ENCODE measurements around the gene ADCY3. TPM values are rescaled to one million over a fixed set of nuclear protein-coding genes. Genes with fewer than 3 reads are reported as not detected.

Gene ADCY3
- total and polyA plus RNA-seq, 7 donors = 9.2 to 15.2 (median 12.1) TPM

DNA sequence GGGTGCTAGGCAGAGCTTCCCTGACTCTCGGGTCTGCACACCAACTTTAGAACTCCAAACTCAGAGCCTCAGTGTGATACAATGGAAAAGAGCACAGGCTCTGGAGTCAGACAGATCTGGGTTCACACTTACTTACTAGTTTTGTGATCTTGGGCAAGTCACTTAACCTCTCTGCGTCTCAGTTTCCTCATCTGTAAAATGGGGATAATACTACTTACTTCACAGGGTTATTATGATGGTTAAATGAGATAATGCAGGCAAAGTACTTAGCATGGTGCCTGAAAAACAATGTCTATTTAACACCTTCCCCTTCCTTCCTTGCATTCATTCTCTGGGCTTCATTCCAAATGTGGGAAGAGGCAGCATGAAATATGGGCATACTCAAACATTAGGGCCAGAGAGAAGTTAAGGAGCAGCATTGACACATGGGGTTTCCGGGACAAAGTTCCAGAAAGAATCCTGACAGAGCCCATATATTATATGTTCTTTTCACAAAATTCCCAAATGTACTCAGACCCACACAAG, 38.4 kb upstream of the ADCY3 start:
- 88 to 91% (median 91%) methylated on average over 3 of the region's 3 CpGs for WGBS, 3 donors
- peaks cover 4% of the 10 kb centered on the region for H3K4me1 ChIP-seq
- no peak for DNase-seq
- ATAC-seq = no peak
- no peak overlapping the region for H3K27ac ChIP-seq
- no peak overlapping the region for H3K4me3 ChIP-seq
- intact Hi-C loops (cut with DNase I) = loop anchor here in 1 of 2 donors (5.0 kb wide), 1 partner anchor 206 kb away; no protein-coding TSS in a partner anchor
- TF ChIP-seq, protein P1, sequence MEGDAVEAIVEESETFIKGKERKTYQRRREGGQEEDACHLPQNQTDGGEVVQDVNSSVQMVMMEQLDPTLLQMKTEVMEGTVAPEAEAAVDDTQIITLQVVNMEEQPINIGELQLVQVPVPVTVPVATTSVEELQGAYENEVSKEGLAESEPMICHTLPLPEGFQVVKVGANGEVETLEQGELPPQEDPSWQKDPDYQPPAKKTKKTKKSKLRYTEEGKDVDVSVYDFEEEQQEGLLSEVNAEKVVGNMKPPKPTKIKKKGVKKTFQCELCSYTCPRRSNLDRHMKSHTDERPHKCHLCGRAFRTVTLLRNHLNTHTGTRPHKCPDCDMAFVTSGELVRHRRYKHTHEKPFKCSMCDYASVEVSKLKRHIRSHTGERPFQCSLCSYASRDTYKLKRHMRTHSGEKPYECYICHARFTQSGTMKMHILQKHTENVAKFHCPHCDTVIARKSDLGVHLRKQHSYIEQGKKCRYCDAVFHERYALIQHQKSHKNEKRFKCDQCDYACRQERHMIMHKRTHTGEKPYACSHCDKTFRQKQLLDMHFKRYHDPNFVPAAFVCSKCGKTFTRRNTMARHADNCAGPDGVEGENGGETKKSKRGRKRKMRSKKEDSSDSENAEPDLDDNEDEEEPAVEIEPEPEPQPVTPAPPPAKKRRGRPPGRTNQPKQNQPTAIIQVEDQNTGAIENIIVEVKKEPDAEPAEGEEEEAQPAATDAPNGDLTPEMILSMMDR (IDR thresholded peaks at IDR 0.05) = no peak
- H3K27me3 ChIP-seq (ENCODE audit: insufficient read depth in 3 of 3, low read length in 2 of 3) = no peaks in the 10 kb centered on the region
- H3K9me3 ChIP-seq = peaks cover 11% of the 10 kb centered on the region
- H3K36me3 ChIP-seq (ENCODE audit: insufficient read depth in 1 of 2, low read depth in 1 of 2) = peaks cover 5 to 94% of the 10 kb centered on the region in 2 donors

DNA sequence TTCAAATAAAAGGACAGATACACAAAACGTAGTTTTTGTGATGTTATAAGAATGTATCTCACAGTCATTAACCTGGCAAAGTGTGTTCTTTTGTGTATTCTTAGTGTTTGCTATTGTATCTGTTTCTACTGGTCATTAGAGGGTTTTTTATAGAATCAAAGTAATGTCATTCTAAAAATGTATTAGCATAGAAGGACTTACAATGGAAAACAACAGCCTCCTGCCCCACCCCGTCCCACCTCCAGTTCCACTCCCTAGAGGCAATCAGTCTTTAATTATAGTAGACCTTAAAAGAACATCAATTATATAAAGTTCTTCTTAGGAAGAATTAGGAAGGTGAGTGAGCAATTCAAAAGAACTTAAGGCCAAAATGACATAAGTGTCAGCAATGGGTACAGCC, 37.9 kb upstream of the ADCY3 start:
- H3K4me3 ChIP-seq = no peak overlapping the region
- no peaks in the 10 kb centered on the region for H3K27me3 ChIP-seq (ENCODE audit: insufficient read depth in 3 of 3, low read length in 2 of 3)
- WGBS, 3 donors = 77 to 84% (median 80%) methylated on average over 2 of the region's 2 CpGs
- no peak overlapping the region for H3K27ac ChIP-seq
- intact Hi-C loops (cut with DNase I) = loop anchor here in 1 of 2 donors (5.0 kb wide), 1 partner anchor 206 kb away; no protein-coding TSS in a partner anchor
- peaks cover 11% of the 10 kb centered on the region for H3K9me3 ChIP-seq
- TF ChIP-seq, protein P1 (IDR thresholded peaks at IDR 0.05) = no peak
- peaks cover 5 to 94% of the 10 kb centered on the region in 2 donors for H3K36me3 ChIP-seq (ENCODE audit: insufficient read depth in 1 of 2, low read depth in 1 of 2)
- ATAC-seq (no peak), DNase-seq (no peak)
- peaks cover 4% of the 10 kb centered on the region for H3K4me1 ChIP-seq

DNA sequence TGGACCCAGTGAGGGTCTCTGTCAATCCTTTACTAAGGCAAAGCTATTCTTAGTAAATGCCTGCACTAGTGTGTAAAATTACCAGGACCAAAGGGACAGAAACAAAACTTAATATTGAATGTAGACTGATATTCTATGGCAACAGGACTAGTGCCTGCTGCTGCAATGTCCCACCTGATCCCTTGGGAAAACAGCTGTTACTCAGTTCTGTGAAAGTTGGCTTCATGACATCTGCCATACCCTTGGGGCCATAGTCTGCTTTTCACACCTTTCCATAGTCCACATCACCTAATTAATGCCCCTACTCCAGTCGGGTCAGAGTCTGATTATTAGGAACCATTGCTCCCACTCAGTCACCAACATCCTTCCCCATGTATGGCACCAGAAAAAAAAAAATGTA, 37.2 kb upstream of the ADCY3 start:
- no peaks in the 10 kb centered on the region for H3K27me3 ChIP-seq (ENCODE audit: insufficient read depth in 3 of 3, low read length in 2 of 3)
- H3K27ac ChIP-seq = no peak overlapping the region
- H3K9me3 ChIP-seq = peaks cover 11% of the 10 kb centered on the region
- peaks cover 4% of the 10 kb centered on the region for H3K4me1 ChIP-seq
- ATAC-seq (no peak), DNase-seq (no peak)
- intact Hi-C loops (cut with DNase I) = loop anchor here in 1 of 2 donors (5.0 kb wide), 1 partner anchor 205 kb away; no protein-coding TSS in a partner anchor
- H3K4me3 ChIP-seq = no peak overlapping the region
- WGBS, 3 donors = 55 to 62% (median 62%) methylated on average over 1 of the region's 1 CpG
- H3K36me3 ChIP-seq (ENCODE audit: insufficient read depth in 1 of 2, low read depth in 1 of 2) = peaks cover 5 to 94% of the 10 kb centered on the region in 2 donors
- TF ChIP-seq, protein P1 (IDR thresholded peaks at IDR 0.05) = no peak

DNA sequence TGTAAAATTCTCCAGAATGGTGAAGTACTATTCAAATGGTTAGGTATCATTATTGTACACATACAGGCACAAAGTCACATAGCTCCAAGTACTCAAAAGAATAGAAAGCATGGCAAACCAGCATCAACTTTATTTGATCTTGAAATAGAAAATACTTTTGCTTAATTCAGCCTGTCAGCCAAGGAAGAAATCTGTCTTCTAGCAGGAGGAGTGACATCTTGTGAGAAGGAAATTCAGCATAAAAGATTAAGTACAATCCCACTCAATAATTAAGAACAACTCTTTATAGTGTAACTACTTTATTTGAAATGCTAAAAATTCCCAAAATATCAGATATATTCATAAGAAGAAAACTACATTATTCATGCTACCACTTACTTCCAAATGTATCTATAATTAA, 35.9 kb upstream of the ADCY3 start:
- H3K9me3 ChIP-seq = peaks cover 11% of the 10 kb centered on the region
- H3K4me1 ChIP-seq = peaks cover 4% of the 10 kb centered on the region
- TF ChIP-seq, protein P1 (IDR thresholded peaks at IDR 0.05) = no peak
- H3K27me3 ChIP-seq (ENCODE audit: insufficient read depth in 3 of 3, low read length in 2 of 3) = no peaks in the 10 kb centered on the region
- no peak for ATAC-seq
- H3K27ac ChIP-seq = no peak overlapping the region
- DNase-seq = no peak
- no peak overlapping the region for H3K4me3 ChIP-seq
- H3K36me3 ChIP-seq (ENCODE audit: insufficient read depth in 1 of 2, low read depth in 1 of 2) = peaks cover 9 to 94% of the 10 kb centered on the region in 2 donors
- intact Hi-C loops (cut with DNase I) = loop anchor here in 1 of 2 donors (5.0 kb wide), 1 partner anchor 204 kb away; no protein-coding TSS in a partner anchor

DNA sequence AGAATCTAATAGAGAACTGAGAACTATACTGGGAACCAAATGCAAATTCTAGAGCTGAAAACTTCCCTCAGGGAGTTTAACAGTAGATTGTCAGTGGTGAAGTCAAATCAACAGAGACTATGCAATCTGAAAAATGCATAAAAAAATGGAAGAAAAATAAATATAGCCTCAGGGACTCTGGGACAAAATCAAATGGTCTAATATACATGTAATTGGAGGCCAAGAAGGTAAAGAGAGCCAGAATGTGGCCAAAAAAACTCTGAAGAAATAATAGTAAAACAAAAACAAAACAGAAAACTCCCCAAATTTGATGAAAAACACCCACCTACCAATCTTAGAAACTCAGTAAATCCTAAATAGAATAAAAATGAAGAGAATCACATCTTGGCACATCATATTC, 35.2 kb upstream of the ADCY3 start:
- Histone ChIP-seq H3K36me3 (ENCODE audit: insufficient read depth in 1 of 2, low read depth in 1 of 2) (peaks cover 11 to 94% of the 10 kb centered on the region in 2 donors), H3K4me3 (no peak overlapping the region), H3K4me1 (peaks cover 4% of the 10 kb centered on the region), H3K27me3 (ENCODE audit: insufficient read depth in 3 of 3, low read length in 2 of 3) (no peaks in the 10 kb centered on the region), H3K9me3 (peaks cover 11% of the 10 kb centered on the region), H3K27ac (no peak overlapping the region)
- no peak for ATAC-seq
- TF ChIP-seq, protein P1 (IDR thresholded peaks at IDR 0.05) = no peak
- intact Hi-C loops (cut with DNase I) = loop anchor here in 1 of 2 donors (5.0 kb wide), 1 partner anchor 203 kb away; no protein-coding TSS in a partner anchor
- DNase-seq = no peak

Data from psoas muscle (tissue), 8 donors.